MM.1S (cell line): ENCODE data around the gene PLA2G2F.

Source experiments
- DNase-seq: peaks from one replicate; pipeline ENCODE4 v3.0.0-alpha.2; 2015
- H2AFZ ChIP-seq: fragments of 300-600 bp; sonication (generic); 2 replicates; pipeline ENCODE4 v1.6.0; 2016; ENCODE audit warnings: antibody characterized with exemption, low read length
- H3F3A ChIP-seq: fragments of 300-600 bp; sonication (generic); 2 replicates; pipeline ENCODE4 v1.6.1; 2016; ENCODE audit warnings: mild to moderate bottlenecking, antibody characterized with exemption, low read length, moderate library complexity, mixed read lengths; ENCODE audit not compliant: insufficient read depth
- H3K27ac ChIP-seq: fragments of 300-600 bp; sonication (generic); 2 replicates; pipeline ENCODE4 v1.5.1; 2016; ENCODE audit warnings: mild to moderate bottlenecking, low read length
- H3K27me3 ChIP-seq: fragments of 300-600 bp; sonication (generic); replicated peaks from 2 replicates; pipeline ENCODE4 v1.6.0; 2016; ENCODE audit warnings: low read length; ENCODE audit not compliant: insufficient read depth
- H3K36me3 ChIP-seq: fragments of 300-600 bp; sonication (generic); replicated peaks from 2 replicates; pipeline ENCODE4 v1.6.1; 2016; ENCODE audit warnings: mild to moderate bottlenecking, low read length, mixed read lengths; ENCODE audit not compliant: insufficient read depth
- H3K4me1 ChIP-seq: fragments of 300-600 bp; sonication (generic); 2 replicates; pipeline ENCODE4 v1.6.1; 2016; ENCODE audit warnings: low read length, mixed read lengths
- H3K4me2 ChIP-seq: fragments of 300-600 bp; sonication (generic); 2 replicates; pipeline ENCODE4 v1.6.0; 2016; ENCODE audit warnings: low read depth, low read length
- H3K4me3 ChIP-seq: fragments of 300-600 bp; sonication (generic); 2 replicates; pipeline ENCODE4 v1.5.1; 2016; ENCODE audit warnings: low read length, mixed read lengths
- H3K79me2 ChIP-seq: fragments of 300-600 bp; sonication (generic); 2 replicates; pipeline ENCODE4 v1.6.1; 2016; ENCODE audit warnings: mixed run types, low read length, mixed read lengths
- H3K9ac ChIP-seq: fragments of 300-600 bp; sonication (generic); 2 replicates; pipeline ENCODE4 v1.6.1; 2016; ENCODE audit warnings: low read length, mixed read lengths
- H3K9me2 ChIP-seq: fragments of 300-600 bp; sonication (generic); replicated peaks from 2 replicates; pipeline ENCODE4 v1.6.1; 2016; ENCODE audit warnings: mild to moderate bottlenecking, low read length, mixed read lengths; ENCODE audit not compliant: insufficient read depth
- H3K9me3 ChIP-seq: fragments of 300-600 bp; sonication (generic); replicated peaks from 2 replicates; pipeline ENCODE4 v1.6.1; 2016; ENCODE audit warnings: mild to moderate bottlenecking, low read length, mixed read lengths; ENCODE audit not compliant: insufficient read depth
- H4K20me1 ChIP-seq: fragments of 300-600 bp; sonication (generic); 2 replicates; pipeline ENCODE4 v1.6.1; 2016; ENCODE audit warnings: mild to moderate bottlenecking, low read length, moderate library complexity, mixed read lengths; ENCODE audit not compliant: insufficient read depth
- EZH2 ChIP-seq: fragments of 300-600 bp; sonication (generic); optimal IDR thresholded peaks from 2 replicates; pipeline ENCODE3; 2017; ENCODE audit warnings: low read depth, mild to moderate bottlenecking, antibody characterized with exemption, low read length, mixed read lengths
- EZH2phosphoT487 ChIP-seq: fragments of 300-600 bp; sonication (generic); IDR thresholded peaks from 2 replicates; pipeline ENCODE4 v1.6.1; 2018; ENCODE audit warnings: antibody characterized with exemption, low read length
- TF ChIP-seq, protein P1 (sequence below): fragments of 300-600 bp; sonication (generic); IDR thresholded peaks from 2 replicates; pipeline ENCODE4 v1.5.1; 2016; ENCODE audit warnings: antibody characterized with exemption, low read length, mixed read lengths

The PLA2G2F gene

GRCh38 chr1:20190256-20191160 lies 51.4 kb downstream of the PLA2G2F start:
- Histone ChIP-seq H3K4me1 (no peaks in the 10 kb centered on the region), H3K9me2 (no peaks in the 10 kb centered on the region), H3F3A (no peaks in the 10 kb centered on the region), H3K4me2 (no peak overlapping the region), H4K20me1 (no peaks in the 10 kb centered on the region), H3K27ac (no peak overlapping the region), H3K27me3 (peaks cover 96% of the 10 kb centered on the region), H3K36me3 (no peaks in the 10 kb centered on the region), H3K9me3 (no peaks in the 10 kb centered on the region), H3K9ac (no peak overlapping the region), H2AFZ (no peak overlapping the region), H3K79me2 (no peaks in the 10 kb centered on the region), H3K4me3 (no peak overlapping the region)
- no peak for DNase-seq
- TF ChIP-seq, protein P1, sequence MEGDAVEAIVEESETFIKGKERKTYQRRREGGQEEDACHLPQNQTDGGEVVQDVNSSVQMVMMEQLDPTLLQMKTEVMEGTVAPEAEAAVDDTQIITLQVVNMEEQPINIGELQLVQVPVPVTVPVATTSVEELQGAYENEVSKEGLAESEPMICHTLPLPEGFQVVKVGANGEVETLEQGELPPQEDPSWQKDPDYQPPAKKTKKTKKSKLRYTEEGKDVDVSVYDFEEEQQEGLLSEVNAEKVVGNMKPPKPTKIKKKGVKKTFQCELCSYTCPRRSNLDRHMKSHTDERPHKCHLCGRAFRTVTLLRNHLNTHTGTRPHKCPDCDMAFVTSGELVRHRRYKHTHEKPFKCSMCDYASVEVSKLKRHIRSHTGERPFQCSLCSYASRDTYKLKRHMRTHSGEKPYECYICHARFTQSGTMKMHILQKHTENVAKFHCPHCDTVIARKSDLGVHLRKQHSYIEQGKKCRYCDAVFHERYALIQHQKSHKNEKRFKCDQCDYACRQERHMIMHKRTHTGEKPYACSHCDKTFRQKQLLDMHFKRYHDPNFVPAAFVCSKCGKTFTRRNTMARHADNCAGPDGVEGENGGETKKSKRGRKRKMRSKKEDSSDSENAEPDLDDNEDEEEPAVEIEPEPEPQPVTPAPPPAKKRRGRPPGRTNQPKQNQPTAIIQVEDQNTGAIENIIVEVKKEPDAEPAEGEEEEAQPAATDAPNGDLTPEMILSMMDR = no peak
- TF ChIP-seq EZH2phosphoT487 (no peak), EZH2 (no peak)

DNA sequence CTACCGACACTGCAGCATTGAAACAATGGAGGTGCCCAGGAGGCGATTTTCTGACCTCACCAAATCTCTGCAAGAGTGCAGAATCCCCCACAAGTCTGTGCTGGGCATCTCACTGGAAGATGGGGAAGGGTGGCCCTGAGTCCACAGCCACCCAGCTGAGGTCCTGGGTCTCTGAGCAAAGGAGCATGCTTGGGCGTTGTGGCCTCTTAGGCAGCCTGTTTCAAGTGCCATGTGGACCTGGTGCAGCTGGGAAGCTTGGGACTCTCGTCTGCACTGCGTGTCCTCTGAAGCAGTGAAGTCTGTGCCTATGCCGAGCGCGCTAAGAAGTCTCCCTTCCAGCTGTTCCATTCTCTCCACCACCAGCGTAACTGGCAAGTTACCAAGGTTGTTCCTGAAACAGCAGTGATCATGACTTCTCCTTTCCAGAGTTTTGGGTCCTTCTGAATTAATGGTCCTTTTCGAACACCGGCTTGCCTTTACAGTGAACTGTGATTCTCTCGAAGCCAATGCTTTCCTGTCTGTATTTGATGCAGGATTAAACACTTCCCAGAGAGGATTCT lies 52.2 kb downstream of the PLA2G2F start:
- Histone ChIP-seq H2AFZ (no peak overlapping the region), H3K4me2 (no peak overlapping the region), H3K27me3 (peaks cover 98% of the 10 kb centered on the region), H3K9me3 (no peaks in the 10 kb centered on the region), H3K9ac (no peak overlapping the region), H3K4me3 (no peak overlapping the region), H3K9me2 (no peaks in the 10 kb centered on the region), H4K20me1 (no peaks in the 10 kb centered on the region), H3K27ac (no peak overlapping the region), H3K4me1 (no peaks in the 10 kb centered on the region), H3F3A (no peaks in the 10 kb centered on the region), H3K79me2 (no peaks in the 10 kb centered on the region), H3K36me3 (no peaks in the 10 kb centered on the region)
- DNase-seq = no peak
- TF ChIP-seq, protein P1 = no peak
- no peak for TF ChIP-seq EZH2
- TF ChIP-seq EZH2phosphoT487 = no peak

GRCh38 chr1:20192364-20192763 lies 53.2 kb downstream of the PLA2G2F start:
- DNase-seq = no peak
- Histone ChIP-seq H4K20me1 (no peaks in the 10 kb centered on the region), H3F3A (no peaks in the 10 kb centered on the region), H3K4me2 (no peak overlapping the region), H3K27ac (no peak overlapping the region), H3K9me2 (no peaks in the 10 kb centered on the region), H3K9me3 (no peaks in the 10 kb centered on the region), H2AFZ (no peak overlapping the region), H3K79me2 (no peaks in the 10 kb centered on the region), H3K9ac (no peak overlapping the region), H3K4me1 (no peaks in the 10 kb centered on the region), H3K36me3 (no peaks in the 10 kb centered on the region), H3K27me3 (peaks cover 95% of the 10 kb centered on the region), H3K4me3 (no peak overlapping the region)
- TF ChIP-seq EZH2phosphoT487 (no peak), EZH2 (no peak)
- TF ChIP-seq, protein P1 = no peak
